ENCODE measurements around the gene ZNF580. TPM values are rescaled to one million over a fixed set of nuclear protein-coding genes. Genes with fewer than 3 reads are reported as not detected.

ZNF580 gene
- polyA plus RNA-seq, 1 donor (not counting 4 experiments of a cell fraction or from before 2014, with no cell fraction given), result 3.0 TPM

DNA sequence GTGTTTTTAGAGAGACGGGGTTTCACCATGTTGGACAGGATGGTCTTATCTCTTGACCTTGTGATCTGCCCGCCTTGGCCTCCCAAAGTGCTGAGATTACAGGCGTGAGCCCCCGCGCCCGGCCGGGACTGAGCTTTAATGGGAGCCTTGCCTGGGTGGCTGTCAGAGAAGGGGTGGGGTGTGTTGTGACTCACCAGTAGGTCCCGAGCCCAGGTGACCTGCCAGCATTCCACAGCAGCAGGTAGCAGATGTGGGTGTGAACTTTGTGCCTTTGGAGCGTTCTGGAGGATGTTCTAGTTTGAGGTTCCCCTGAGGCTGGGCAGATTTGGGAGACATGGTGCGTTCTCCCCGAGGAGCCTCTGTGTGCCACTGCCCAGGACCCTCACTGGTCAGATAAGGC lies 27.2 kb downstream of the ZNF580 start:
- dilution Hi-C loops (cut with MboI; ENCODE audit: extremely low pct_ligation_motif_present, low sequenced_read_pairs), result no loop called here
- Histone ChIP-seq H3K9ac (ENCODE audit: control insufficient read depth, extremely low read depth, insufficient read depth, low read length) (no peak overlapping the region), H3K4me2 (ENCODE audit: control insufficient read depth, extremely low read depth, insufficient read depth, low read depth, low read length) (no peak overlapping the region), H3K27me3 (ENCODE audit: control insufficient read depth, extremely low read depth, insufficient read depth, low read length) (no peaks in the 10 kb centered on the region), H2AFZ (ENCODE audit: control insufficient read depth, low read length) (no peak overlapping the region), H3K4me1 (ENCODE audit: control insufficient read depth, extremely low read depth, insufficient read depth, low read length) (peaks cover 9% of the 10 kb centered on the region), H3K27ac (ENCODE audit: control insufficient read depth, insufficient read depth, low read length) (no peak overlapping the region), H4K20me1 (ENCODE audit: control insufficient read depth, extremely low read depth, insufficient read depth, low read length) (peaks cover 49% of the 10 kb centered on the region), H3K9me1 (ENCODE audit: control insufficient read depth, extremely low read depth, insufficient read depth, low read length) (peaks cover 2% of the 10 kb centered on the region), H3K79me2 (ENCODE audit: control insufficient read depth, insufficient read depth, low read length) (peaks cover 90% of the 10 kb centered on the region), H3K9me3 (ENCODE audit: control insufficient read depth, low read depth, low read length) (no peaks in the 10 kb centered on the region), H3K4me3 (ENCODE audit: control insufficient read depth in 2 of 3, extremely low read depth in 1 of 3, insufficient read depth in 2 of 3, low read depth in 1 of 3, low read length in 3 of 3) (no peak overlapping the region), H3K36me3 (ENCODE audit: control insufficient read depth in 2 of 2, extremely low read depth in 1 of 2, insufficient read depth in 2 of 2, low read length in 2 of 2) (peaks cover 49 to 54% of the 10 kb centered on the region in 2 experiments)
- DNase-seq (ENCODE audit: low read depth, low spot score) (no peak), FAIRE-seq (no peak)
- TF ChIP-seq, protein P1, sequence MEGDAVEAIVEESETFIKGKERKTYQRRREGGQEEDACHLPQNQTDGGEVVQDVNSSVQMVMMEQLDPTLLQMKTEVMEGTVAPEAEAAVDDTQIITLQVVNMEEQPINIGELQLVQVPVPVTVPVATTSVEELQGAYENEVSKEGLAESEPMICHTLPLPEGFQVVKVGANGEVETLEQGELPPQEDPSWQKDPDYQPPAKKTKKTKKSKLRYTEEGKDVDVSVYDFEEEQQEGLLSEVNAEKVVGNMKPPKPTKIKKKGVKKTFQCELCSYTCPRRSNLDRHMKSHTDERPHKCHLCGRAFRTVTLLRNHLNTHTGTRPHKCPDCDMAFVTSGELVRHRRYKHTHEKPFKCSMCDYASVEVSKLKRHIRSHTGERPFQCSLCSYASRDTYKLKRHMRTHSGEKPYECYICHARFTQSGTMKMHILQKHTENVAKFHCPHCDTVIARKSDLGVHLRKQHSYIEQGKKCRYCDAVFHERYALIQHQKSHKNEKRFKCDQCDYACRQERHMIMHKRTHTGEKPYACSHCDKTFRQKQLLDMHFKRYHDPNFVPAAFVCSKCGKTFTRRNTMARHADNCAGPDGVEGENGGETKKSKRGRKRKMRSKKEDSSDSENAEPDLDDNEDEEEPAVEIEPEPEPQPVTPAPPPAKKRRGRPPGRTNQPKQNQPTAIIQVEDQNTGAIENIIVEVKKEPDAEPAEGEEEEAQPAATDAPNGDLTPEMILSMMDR (optimal IDR thresholded peaks at IDR 0.05 in 1 of 3, IDR thresholded peaks at IDR 0.05 in 1 of 3, conservative IDR thresholded peaks at IDR 0.05 in 1 of 3; ENCODE audit: extremely low read depth in 1 of 3, insufficient read depth in 2 of 3, low read length in 3 of 3), result no peak
- no peak for TF ChIP-seq EZH2 (IDR thresholded peaks at IDR 0.05; ENCODE audit: low read length)

DNA sequence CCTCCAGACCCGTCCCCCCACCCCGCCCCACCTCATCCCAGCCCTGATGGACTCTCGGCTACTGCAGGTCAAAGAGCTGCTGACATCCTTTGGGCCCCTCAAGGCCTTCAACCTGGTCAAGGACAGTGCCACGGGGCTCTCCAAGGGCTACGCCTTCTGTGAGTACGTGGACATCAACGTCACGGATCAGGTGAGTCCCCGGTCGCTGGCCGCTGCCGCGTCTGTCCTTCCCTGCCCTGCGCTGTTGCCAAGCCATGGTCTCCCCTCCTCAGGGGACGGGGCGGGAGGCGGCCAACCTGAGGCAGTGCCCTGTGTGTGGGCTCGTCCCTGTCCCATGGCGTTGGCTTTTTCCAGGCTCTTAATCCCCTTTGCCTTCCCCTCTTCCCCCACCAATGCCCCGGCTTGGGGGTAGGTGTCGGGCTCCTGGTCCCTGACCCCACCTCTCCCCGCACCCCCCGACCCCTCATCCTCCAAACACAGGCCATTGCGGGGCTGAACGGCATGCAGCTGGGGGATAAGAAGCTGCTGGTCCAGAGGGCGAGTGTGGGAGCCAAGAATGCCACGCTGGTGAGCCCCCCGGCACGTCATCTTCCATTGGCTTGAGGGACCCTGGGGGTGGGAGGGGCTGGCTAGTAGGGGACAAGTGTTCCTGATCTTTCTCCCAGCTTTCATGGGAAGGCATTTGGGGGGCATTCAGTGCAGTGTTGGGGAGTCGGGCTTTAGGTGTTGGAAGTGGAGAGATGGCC lies 28.0 kb downstream of the ZNF580 start:
- no peaks in the 10 kb centered on the region for H3K27me3 ChIP-seq (ENCODE audit: control insufficient read depth, extremely low read depth, insufficient read depth, low read length)
- no peak overlapping the region for H3K4me3 ChIP-seq (ENCODE audit: control insufficient read depth in 2 of 3, extremely low read depth in 1 of 3, insufficient read depth in 2 of 3, low read depth in 1 of 3, low read length in 3 of 3)
- H3K9me1 ChIP-seq (ENCODE audit: control insufficient read depth, extremely low read depth, insufficient read depth, low read length), result peaks cover 2% of the 10 kb centered on the region
- peaks cover 9% of the 10 kb centered on the region for H3K4me1 ChIP-seq (ENCODE audit: control insufficient read depth, extremely low read depth, insufficient read depth, low read length)
- H3K36me3 ChIP-seq (ENCODE audit: control insufficient read depth in 2 of 2, extremely low read depth in 1 of 2, insufficient read depth in 2 of 2, low read length in 2 of 2), result peaks cover 44 to 46% of the 10 kb centered on the region in 2 experiments
- H3K4me2 ChIP-seq (ENCODE audit: control insufficient read depth, extremely low read depth, insufficient read depth, low read depth, low read length), result no peak overlapping the region
- DNase-seq (ENCODE audit: low read depth, low spot score) (no peak), FAIRE-seq (no peak)
- no peak overlapping the region for H2AFZ ChIP-seq (ENCODE audit: control insufficient read depth, low read length)
- TF ChIP-seq EZH2 (IDR thresholded peaks at IDR 0.05; ENCODE audit: low read length), result no peak
- TF ChIP-seq, protein P1 (optimal IDR thresholded peaks at IDR 0.05 in 1 of 3, IDR thresholded peaks at IDR 0.05 in 1 of 3, conservative IDR thresholded peaks at IDR 0.05 in 1 of 3; ENCODE audit: extremely low read depth in 1 of 3, insufficient read depth in 2 of 3, low read length in 3 of 3), result no peak
- H3K9me3 ChIP-seq (ENCODE audit: control insufficient read depth, low read depth, low read length), result no peaks in the 10 kb centered on the region
- dilution Hi-C loops (cut with MboI; ENCODE audit: extremely low pct_ligation_motif_present, low sequenced_read_pairs), result no loop called here
- H3K79me2 ChIP-seq (ENCODE audit: control insufficient read depth, insufficient read depth, low read length), result peaks cover 89% of the 10 kb centered on the region
- no peak overlapping the region for H3K9ac ChIP-seq (ENCODE audit: control insufficient read depth, extremely low read depth, insufficient read depth, low read length)
- H4K20me1 ChIP-seq (ENCODE audit: control insufficient read depth, extremely low read depth, insufficient read depth, low read length), result peaks cover 48% of the 10 kb centered on the region
- no peak overlapping the region for H3K27ac ChIP-seq (ENCODE audit: control insufficient read depth, insufficient read depth, low read length)
